ENCODE measurements around the gene EIF4G3. TPM values are rescaled to one million over a fixed set of nuclear protein-coding genes. Genes with fewer than 3 reads are reported as not detected.

EIF4G3 gene
- total RNA-seq, 1 donor from 2014 or later: 39.3 TPM

DNA sequence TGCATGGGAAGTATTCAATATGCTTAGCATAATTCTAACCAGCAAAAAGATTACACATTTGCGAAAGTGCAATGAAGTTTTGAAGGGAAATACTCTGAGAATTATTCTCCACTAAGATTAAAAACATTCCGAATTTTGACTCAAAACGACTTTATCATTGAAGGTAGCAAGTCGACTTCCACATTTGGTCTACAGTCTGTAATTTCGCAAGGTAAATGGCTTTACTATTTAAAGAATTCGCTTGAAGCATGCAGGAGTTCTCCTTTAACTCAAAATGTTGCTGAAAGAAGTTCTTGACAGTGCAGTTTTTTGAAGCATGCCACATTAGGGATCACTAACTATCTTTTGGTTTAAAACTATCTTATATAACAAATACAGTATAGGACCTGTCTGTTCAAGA is 228.6 kb downstream of the EIF4G3 start:
- TF ChIP-seq POLR2A (IDR thresholded peaks at IDR 0.05) (no peak), CTCF (IDR thresholded peaks at IDR 0.05) (no peak), POLR2AphosphoS5 (IDR thresholded peaks at IDR 0.05; ENCODE audit: insufficient read depth in 1 of 2, low read depth in 1 of 2) (no peak)
- intact Hi-C loops (cut with DNase I): no loop called here
- Histone ChIP-seq H3K27ac (no peak overlapping the region), H3K27me3 (no peaks in the 10 kb centered on the region), H3K36me3 (no peaks in the 10 kb centered on the region), H3K9me3 (no peaks in the 10 kb centered on the region), H3K4me3 (no peak overlapping the region), H3K4me1 (no peaks in the 10 kb centered on the region)
- DNase-seq (ENCODE audit: extremely low spot score in 2 of 2): no peak

- H3K4me3 ChIP-seq: no peak overlapping the region
- no peak overlapping the region for H3K27ac ChIP-seq
- intact Hi-C loops (cut with DNase I): no loop called here
- H3K9me3 ChIP-seq: no peaks in the 10 kb centered on the region
- no peak for TF ChIP-seq POLR2A (IDR thresholded peaks at IDR 0.05)
- TF ChIP-seq POLR2AphosphoS5 (IDR thresholded peaks at IDR 0.05; ENCODE audit: insufficient read depth in 1 of 2, low read depth in 1 of 2): no peak
- no peak for TF ChIP-seq CTCF (IDR thresholded peaks at IDR 0.05)
- no peak for DNase-seq (ENCODE audit: extremely low spot score in 2 of 2)
- no peaks in the 10 kb centered on the region for H3K27me3 ChIP-seq
- no peaks in the 10 kb centered on the region for H3K4me1 ChIP-seq
- no peaks in the 10 kb centered on the region for H3K36me3 ChIP-seq
These were observed 229.3 kb downstream of the EIF4G3 start for GRCh38 chr1:20947409-20947808.

GRCh38 chr1:20936621-20937020 is 240.1 kb downstream of the EIF4G3 start:
- no peak for TF ChIP-seq CTCF (IDR thresholded peaks at IDR 0.05)
- no peak for TF ChIP-seq POLR2A (IDR thresholded peaks at IDR 0.05)
- TF ChIP-seq POLR2AphosphoS5 (IDR thresholded peaks at IDR 0.05; ENCODE audit: insufficient read depth in 1 of 2, low read depth in 1 of 2): no peak
- Histone ChIP-seq H3K27ac (no peak overlapping the region), H3K4me1 (no peaks in the 10 kb centered on the region), H3K27me3 (no peaks in the 10 kb centered on the region), H3K9me3 (no peaks in the 10 kb centered on the region), H3K36me3 (peaks cover 0 to 7% of the 10 kb centered on the region in 2 donors), H3K4me3 (no peak overlapping the region)
- no peak for DNase-seq (ENCODE audit: extremely low spot score in 2 of 2)
- intact Hi-C loops (cut with DNase I): no loop called here

GRCh38 chr1:20936216-20936615 is 240.5 kb downstream of the EIF4G3 start:
- DNase-seq (ENCODE audit: extremely low spot score in 2 of 2): no peak
- H3K27me3 ChIP-seq: no peaks in the 10 kb centered on the region
- no peaks in the 10 kb centered on the region for H3K9me3 ChIP-seq
- peaks cover 0 to 3% of the 10 kb centered on the region in 2 donors for H3K36me3 ChIP-seq
- H3K4me3 ChIP-seq: no peak overlapping the region
- intact Hi-C loops (cut with DNase I): no loop called here
- no peak overlapping the region for H3K27ac ChIP-seq
- no peak for TF ChIP-seq CTCF (IDR thresholded peaks at IDR 0.05)
- no peak for TF ChIP-seq POLR2AphosphoS5 (IDR thresholded peaks at IDR 0.05; ENCODE audit: insufficient read depth in 1 of 2, low read depth in 1 of 2)
- TF ChIP-seq POLR2A (IDR thresholded peaks at IDR 0.05): no peak
- H3K4me1 ChIP-seq: no peaks in the 10 kb centered on the region

- H3K4me3 ChIP-seq: no peak overlapping the region
- no peak for DNase-seq (ENCODE audit: extremely low spot score in 2 of 2)
- no peaks in the 10 kb centered on the region for H3K36me3 ChIP-seq
- H3K27me3 ChIP-seq: no peaks in the 10 kb centered on the region
- H3K4me1 ChIP-seq: no peaks in the 10 kb centered on the region
- TF ChIP-seq CTCF (IDR thresholded peaks at IDR 0.05): no peak
- TF ChIP-seq POLR2AphosphoS5 (IDR thresholded peaks at IDR 0.05; ENCODE audit: insufficient read depth in 1 of 2, low read depth in 1 of 2): no peak
- no peak for TF ChIP-seq POLR2A (IDR thresholded peaks at IDR 0.05)
- H3K9me3 ChIP-seq: no peaks in the 10 kb centered on the region
- no peak overlapping the region for H3K27ac ChIP-seq
- intact Hi-C loops (cut with DNase I): no loop called here
These were observed 241.0 kb downstream of the EIF4G3 start for GRCh38 chr1:20935717-20936116.
